IMR-90 (cell line): ENCODE measurements around the gene CDCA4. TPM values are rescaled to one million over a fixed set of nuclear protein-coding genes. Genes with fewer than 3 reads are reported as not detected.

Experiments used
- ATAC-seq: fragments of 200-7000 bp; cut with Tn5 transposase; 2 replicates; pipeline ENCODE4 v1.9.1; 2020; ENCODE audit warnings: low read depth, mild to moderate bottlenecking, moderate library complexity
- BruUV-seq: library from RNA; stranded (reverse); fragments of 400-500 nt; replicated peaks from 2 replicates; lab custom pipeline; 2021; lab: Mats Ljungman, UMichigan
- CTCF ChIA-PET: fragments of 300-600 bp; formaldehyde crosslinking; extraction: SDS; loops from one replicate; lab custom pipeline; 2021; ENCODE audit warnings: antibody characterized with exemption; lab: Yijun Ruan, JAX
- POLR2A ChIA-PET: fragments of 300-600 bp; sonication (Branson Sonifier 250); formaldehyde crosslinking; loops from one replicate; lab custom pipeline; 2022; ENCODE audit warnings: antibody characterized with exemption; ENCODE audit not compliant: unreplicated experiment; lab: Charles Lee
- DNase-seq: peaks from one replicate; pipeline ENCODE4 v3.0.0; 2013
- H2AFZ ChIP-seq: replicated peaks from 2 replicates; pipeline ENCODE3; 2013; ENCODE audit warnings: low read length, mild to moderate bottlenecking; ENCODE audit not compliant: poor library complexity
- H2AK5ac ChIP-seq: 2 replicates; pipeline ENCODE4 v1.6.1; 2013; ENCODE audit warnings: low read depth, low read length, inconsistent platforms
- H2AK9ac ChIP-seq: replicated peaks from 2 replicates; pipeline ENCODE3; 2013; ENCODE audit warnings: mild to moderate bottlenecking, low read depth, low read length, moderate library complexity; ENCODE audit not compliant: poor library complexity
- H2BK120ac ChIP-seq: 2 replicates; pipeline ENCODE4 v1.6.1; 2013; ENCODE audit warnings: low read depth, low read length, inconsistent platforms
- H2BK15ac ChIP-seq: 3 replicates; pipeline ENCODE4 v1.6.1; 2013; ENCODE audit warnings: low read depth, low read length, inconsistent platforms
- H2BK20ac ChIP-seq: 2 replicates; pipeline ENCODE4 v1.6.1; 2013; ENCODE audit warnings: low read depth, mild to moderate bottlenecking, inconsistent platforms, low read length, moderate library complexity
- H2BK5ac ChIP-seq: 2 replicates; pipeline ENCODE4 v1.6.1; 2013; ENCODE audit warnings: mild to moderate bottlenecking, low read depth, low read length, inconsistent platforms; ENCODE audit not compliant: poor library complexity, severe bottlenecking
- H3K14ac ChIP-seq: replicated peaks from 2 replicates; pipeline ENCODE4 v1.6.1; 2013; ENCODE audit warnings: low read depth, low read length, inconsistent platforms
- H3K18ac ChIP-seq: 2 replicates; pipeline ENCODE4 v1.6.1; 2013; ENCODE audit warnings: low read depth, low read length, control low read depth
- H3K23ac ChIP-seq: 2 replicates; pipeline ENCODE4 v1.6.1; 2013; ENCODE audit warnings: low read depth, low read length, inconsistent platforms
- H3K27ac ChIP-seq: 2 replicates; pipeline ENCODE4 v1.5.1; 2013; ENCODE audit warnings: mild to moderate bottlenecking, control low read depth, low read length; ENCODE audit not compliant: insufficient read depth
- H3K27me3 ChIP-seq: 2 replicates; pipeline ENCODE4 v1.6.1; 2013; ENCODE audit warnings: low read length; ENCODE audit not compliant: control insufficient read depth, insufficient read depth
- H3K36me3 ChIP-seq: 2 replicates; pipeline ENCODE4 v1.6.1; 2013; ENCODE audit warnings: low read length, mixed read lengths; ENCODE audit not compliant: control insufficient read depth, insufficient read depth
- H3K4ac ChIP-seq: 2 replicates; pipeline ENCODE4 v1.6.1; 2013; ENCODE audit warnings: low read depth, low read length, inconsistent platforms
- H3K4me1 ChIP-seq: 2 replicates; pipeline ENCODE4 v1.6.1; 2013; ENCODE audit warnings: low read length, mixed read lengths; ENCODE audit not compliant: control insufficient read depth, insufficient read depth
- H3K4me2 ChIP-seq: 2 replicates; pipeline ENCODE4 v1.6.1; 2013; ENCODE audit warnings: low read depth, mild to moderate bottlenecking, control low read depth, low read length, moderate library complexity
- H3K4me3 ChIP-seq: 2 replicates; pipeline ENCODE4 v1.5.1; 2013; ENCODE audit warnings: low read depth, mild to moderate bottlenecking, control low read depth, low read length, moderate library complexity; ENCODE audit not compliant: insufficient read depth
- H3K56ac ChIP-seq: 2 replicates; pipeline ENCODE4 v1.6.1; 2013; ENCODE audit warnings: low read length, inconsistent platforms; ENCODE audit not compliant: insufficient read depth; ENCODE audit errors: extremely low read depth
- H3K79me1 ChIP-seq, 2 experiments: 2 replicates each; pipeline ENCODE4 v1.6.1; 2013; ENCODE audit warnings: low read length in 2 of 2, inconsistent platforms in 1 of 2, low read depth in 1 of 2
- H3K9ac ChIP-seq: 2 replicates; pipeline ENCODE4 v1.6.1; 2013; ENCODE audit warnings: low read depth, low read length, control low read depth
- H3K9me1 ChIP-seq: 2 replicates; pipeline ENCODE4 v1.6.1; 2013; ENCODE audit warnings: low read length, inconsistent platforms; ENCODE audit not compliant: insufficient read depth
- H3K9me3 ChIP-seq: 2 replicates; pipeline ENCODE4 v1.6.1; 2013; ENCODE audit warnings: low read length; ENCODE audit not compliant: control insufficient read depth, insufficient read depth
- H4K20me1 ChIP-seq: 2 replicates; pipeline ENCODE4 v1.6.1; 2013; ENCODE audit warnings: low read length, inconsistent platforms; ENCODE audit not compliant: insufficient read depth
- H4K5ac ChIP-seq: 2 replicates; pipeline ENCODE4 v1.6.1; 2013; ENCODE audit warnings: mild to moderate bottlenecking, low read depth, low read length, control low read depth
- H4K8ac ChIP-seq, 2 experiments: 2 replicates each; pipeline ENCODE4 v1.6.1; 2013; ENCODE audit warnings: low read depth in 2 of 2, low read length in 2 of 2, control low read depth in 1 of 2, inconsistent platforms in 1 of 2
- H4K91ac ChIP-seq: 2 replicates; pipeline ENCODE4 v1.6.1; 2013; ENCODE audit warnings: low read depth, low read length, inconsistent platforms; ENCODE audit not compliant: insufficient read depth
- BHLHE40 ChIP-seq: fragments of 150-350 bp; IDR thresholded peaks from 2 replicates; pipeline ENCODE4 v1.6.1; 2016; ENCODE audit warnings: mild to moderate bottlenecking, low read depth, low read length
- CEBPB ChIP-seq: IDR thresholded peaks from 2 replicates; pipeline ENCODE4 v1.6.1; 2012; ENCODE audit warnings: low read depth, low read length, improper control_type of control experiment
- CHD1 ChIP-seq: IDR thresholded peaks from 2 replicates; pipeline ENCODE4 v1.6.1; 2012; ENCODE audit warnings: low read depth, low read length, improper control_type of control experiment
- ELK1 ChIP-seq: fragments of 150-350 bp; IDR thresholded peaks from 2 replicates; pipeline ENCODE4 v1.6.1; 2016; ENCODE audit warnings: low read depth, mild to moderate bottlenecking, low read length, moderate library complexity, borderline replicate concordance
- FOS ChIP-seq: fragments of 150-350 bp; IDR thresholded peaks from 2 replicates; pipeline ENCODE4 v1.6.1; 2016; ENCODE audit warnings: low read depth, low read length
- MAFK ChIP-seq: IDR thresholded peaks from 2 replicates; pipeline ENCODE4 v1.6.1; 2012; ENCODE audit warnings: low read depth, low read length, improper control_type of control experiment
- MAZ ChIP-seq: IDR thresholded peaks from 2 replicates; pipeline ENCODE4 v1.6.1; 2012; ENCODE audit warnings: low read depth, mild to moderate bottlenecking, low read length, improper control_type of control experiment, moderate library complexity, borderline replicate concordance
- MXI1 ChIP-seq: IDR thresholded peaks from 2 replicates; pipeline ENCODE4 v1.6.1; 2012; ENCODE audit warnings: low read depth, mild to moderate bottlenecking, low read length, moderate library complexity, borderline replicate concordance
- NFE2L2 ChIP-seq: fragments of 150-350 bp; IDR thresholded peaks from 2 replicates; pipeline ENCODE4 v1.6.1; 2016; ENCODE audit warnings: low read depth, mild to moderate bottlenecking, low read length
- POLR2A ChIP-seq: IDR thresholded peaks from 2 replicates; pipeline ENCODE4 v1.6.1; 2012; ENCODE audit warnings: mild to moderate bottlenecking, low read depth, low read length
- RAD21 ChIP-seq: IDR thresholded peaks from 2 replicates; pipeline ENCODE4 v1.6.1; 2012; ENCODE audit warnings: low read length, improper control_type of control experiment
- RFX5 ChIP-seq: IDR thresholded peaks from 2 replicates; pipeline ENCODE4 v1.8.0; 2012; ENCODE audit warnings: low read depth, mild to moderate bottlenecking, low read length, moderate library complexity
- SMC3 ChIP-seq: fragments of 150-350 bp; IDR thresholded peaks from 2 replicates; pipeline ENCODE4 v1.6.1; 2016; ENCODE audit warnings: low read depth, mild to moderate bottlenecking, antibody characterized with exemption, low read length, moderate library complexity
- USF2 ChIP-seq: fragments of 150-350 bp; IDR thresholded peaks from 2 replicates; pipeline ENCODE4 v1.6.1; 2017; ENCODE audit warnings: mild to moderate bottlenecking, antibody characterized with exemption, low read length, low read depth
- WGBS, 2 experiments: methylation state at CpG; one replicate each; pipeline versions ENCODE4 v1.1.5 to v1.1.7; 2013; ENCODE audit warnings: missing lambda C conversion rate in 2 of 2; ENCODE audit not compliant: insufficient read length in 1 of 2; ENCODE audit errors: extremely low coverage in 2 of 2; 5-methylcytosine and 5-hydroxymethylcytosine counted together
- dilution Hi-C: fragments of 300-500 bp; cut with HindIII; formaldehyde crosslinking; loops from one replicate; pipeline ENCODE4 v1.14.3; 2018; ENCODE audit warnings: low sequenced_read_pairs; ENCODE audit not compliant: unreplicated experiment
- in situ Hi-C: fragments of 300-500 bp; cut with MboI; formaldehyde crosslinking; loops from 3 replicates; pipeline ENCODE4 v1.14.3; 2019; ENCODE audit warnings: low sequenced_read_pairs, inconsistent platforms, mixed read lengths
- intact Hi-C: fragments of 100-400 bp; cut with micrococcal nuclease; formaldehyde crosslinking; loops from 2 replicates; pipeline ENCODE4 v1.10.0; 2022
- polyA plus RNA-seq, 3 experiments: library from polyadenylated mRNA; depleted of rRNA; stranded (reverse); fragments of >200 nt; gene quantifications; 2 replicates each; pipeline ENCODE4 v1.2.3, GENCODE V29; 2012; ENCODE audit warnings: low replicate concordance in 1 of 3
- total RNA-seq: library from RNA; depleted of rRNA; stranded (reverse); fragments of >200 nt; gene quantifications from 2 replicates; pipeline ENCODE4 v1.2.3, GENCODE V29; 2012
- TF ChIP-seq, protein P1 (sequence below): conservative IDR thresholded peaks from 2 replicates; pipeline ENCODE4 v1.5.1; 2012; ENCODE audit warnings: mild to moderate bottlenecking, low read depth, low read length, improper control_type of control experiment

CDCA4 gene
- total and polyA plus RNA-seq, 2 of the 4 experiments (the other 2 are of a cell fraction) = 17.7 to 18.6 TPM

- H2AFZ ChIP-seq = no peak overlapping the region
- ChIA-PET CTCF (no interaction called here), POLR2A (no interaction called here)
- H3K18ac ChIP-seq = no peak overlapping the region
- H3K56ac ChIP-seq = no peak overlapping the region
- in situ Hi-C loops (no loop called here), dilution Hi-C loops (no loop called here), intact Hi-C loops (no loop called here)
- TF ChIP-seq FOS (no peak), BHLHE40 (no peak), USF2 (no peak), CHD1 (no peak), RFX5 (no peak), CEBPB (no peak), NFE2L2 (no peak), MXI1 (no peak), SMC3 (no peak), MAZ (no peak), RAD21 (no peak), ELK1 (no peak), MAFK (no peak), POLR2A (no peak)
- TF ChIP-seq, protein P1, sequence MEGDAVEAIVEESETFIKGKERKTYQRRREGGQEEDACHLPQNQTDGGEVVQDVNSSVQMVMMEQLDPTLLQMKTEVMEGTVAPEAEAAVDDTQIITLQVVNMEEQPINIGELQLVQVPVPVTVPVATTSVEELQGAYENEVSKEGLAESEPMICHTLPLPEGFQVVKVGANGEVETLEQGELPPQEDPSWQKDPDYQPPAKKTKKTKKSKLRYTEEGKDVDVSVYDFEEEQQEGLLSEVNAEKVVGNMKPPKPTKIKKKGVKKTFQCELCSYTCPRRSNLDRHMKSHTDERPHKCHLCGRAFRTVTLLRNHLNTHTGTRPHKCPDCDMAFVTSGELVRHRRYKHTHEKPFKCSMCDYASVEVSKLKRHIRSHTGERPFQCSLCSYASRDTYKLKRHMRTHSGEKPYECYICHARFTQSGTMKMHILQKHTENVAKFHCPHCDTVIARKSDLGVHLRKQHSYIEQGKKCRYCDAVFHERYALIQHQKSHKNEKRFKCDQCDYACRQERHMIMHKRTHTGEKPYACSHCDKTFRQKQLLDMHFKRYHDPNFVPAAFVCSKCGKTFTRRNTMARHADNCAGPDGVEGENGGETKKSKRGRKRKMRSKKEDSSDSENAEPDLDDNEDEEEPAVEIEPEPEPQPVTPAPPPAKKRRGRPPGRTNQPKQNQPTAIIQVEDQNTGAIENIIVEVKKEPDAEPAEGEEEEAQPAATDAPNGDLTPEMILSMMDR = no peak
- H3K36me3 ChIP-seq = no peaks in the 10 kb centered on the region
- H3K14ac ChIP-seq = no peak overlapping the region
- H3K9ac ChIP-seq = no peak overlapping the region
- peaks cover 7% of the 10 kb centered on the region for H3K27me3 ChIP-seq
- no peak overlapping the region for H2BK15ac ChIP-seq
- no CpG with 5 or more reads among the region's 2 CpGs for WGBS, 2 experiments
- H3K4me2 ChIP-seq = no peak overlapping the region
- H2BK5ac ChIP-seq = no peak overlapping the region
- no peak overlapping the region for H3K4me3 ChIP-seq
- peaks cover 10% of the 10 kb centered on the region for H3K9me1 ChIP-seq
- no peaks in the 10 kb centered on the region for H4K20me1 ChIP-seq
- no peak overlapping the region for H4K8ac ChIP-seq
- no peak overlapping the region for H4K5ac ChIP-seq
- H2BK120ac ChIP-seq = no peak overlapping the region
- no TSS peak for BruUV-seq
- DNase-seq (no peak), ATAC-seq (no peak)
- H3K4me1 ChIP-seq = peaks cover 6% of the 10 kb centered on the region; the same call in 1 of the 2 replicates
- H2BK20ac ChIP-seq = no peak overlapping the region
- H3K27ac ChIP-seq = no peak overlapping the region
- no peak overlapping the region for H2AK9ac ChIP-seq
- H3K4ac ChIP-seq = no peak overlapping the region
- no peak overlapping the region for H2AK5ac ChIP-seq
- H3K23ac ChIP-seq = no peak overlapping the region
- H4K91ac ChIP-seq = no peak overlapping the region
- 0 out of 2 replicates have a peak, but pooled peaks cover 2% of the 10 kb centered on the region for H3K9me3 ChIP-seq
- no peaks in the 10 kb centered on the region for H3K79me1 ChIP-seq
Observed at GRCh38 chr14:105030194-105030593, 9.3 kb upstream of the CDCA4 start.
